Measurements from ENCODE around the gene DNAJC17. TPM values are rescaled to one million over a fixed set of nuclear protein-coding genes. Genes with fewer than 3 reads are reported as not detected.
A peak's percentile ranks its signal among the peaks of the same experiment; 100 is the strongest.

The DNAJC17 gene
- total RNA-seq, 1 donor from 2014 or later = 38.1 TPM

DNA sequence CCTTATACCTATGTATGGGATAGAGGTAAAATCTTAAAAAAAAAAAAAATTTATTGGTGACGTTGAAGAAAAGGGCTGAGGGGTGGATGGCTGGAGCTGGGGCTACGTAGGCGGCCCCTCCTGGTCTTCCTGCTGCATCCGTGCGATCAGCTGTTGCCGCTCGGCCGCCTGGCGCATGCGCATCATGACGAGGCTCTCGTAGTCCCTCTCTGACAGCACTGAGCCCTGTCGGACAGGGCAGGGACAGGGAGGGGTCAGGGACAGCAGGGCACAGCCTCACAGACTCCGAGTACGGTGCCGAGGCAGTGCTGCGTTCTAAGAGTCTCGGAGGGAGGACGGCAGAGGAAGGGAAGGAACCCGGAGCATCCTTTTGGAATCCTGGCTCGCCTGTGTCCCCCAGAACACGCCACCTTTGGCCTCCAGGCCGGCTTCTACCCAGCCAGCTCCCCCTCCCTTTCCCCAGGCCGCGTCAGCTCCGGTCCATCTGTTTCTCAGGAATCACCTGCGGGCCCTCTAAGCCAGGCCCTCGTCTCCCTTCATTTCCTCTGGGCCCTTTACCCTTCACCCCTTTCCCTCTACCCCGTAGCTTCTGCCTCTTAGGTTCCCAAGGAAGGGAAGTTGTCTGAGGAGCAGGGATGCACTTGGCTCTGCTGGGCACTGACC lies 39.3 kb downstream of the DNAJC17 start:
- H3K4me1 Mint-ChIP-seq (ENCODE audit: unreplicated experiment) = peaks cover 48% of the 10 kb centered on the region
- no peak for DNase-seq (ENCODE audit: extremely low spot score, unreplicated experiment)
- no peaks in the 10 kb centered on the region for H3K27me3 Mint-ChIP-seq (ENCODE audit: unreplicated experiment)
- H3K27ac Mint-ChIP-seq (ENCODE audit: unreplicated experiment) = no peak overlapping the region
- H3K9me3 Mint-ChIP-seq (ENCODE audit: unreplicated experiment) = no peaks in the 10 kb centered on the region
- peaks cover 10% of the 10 kb centered on the region for H3K36me3 Mint-ChIP-seq (ENCODE audit: unreplicated experiment)
- TF ChIP-seq, protein P1, sequence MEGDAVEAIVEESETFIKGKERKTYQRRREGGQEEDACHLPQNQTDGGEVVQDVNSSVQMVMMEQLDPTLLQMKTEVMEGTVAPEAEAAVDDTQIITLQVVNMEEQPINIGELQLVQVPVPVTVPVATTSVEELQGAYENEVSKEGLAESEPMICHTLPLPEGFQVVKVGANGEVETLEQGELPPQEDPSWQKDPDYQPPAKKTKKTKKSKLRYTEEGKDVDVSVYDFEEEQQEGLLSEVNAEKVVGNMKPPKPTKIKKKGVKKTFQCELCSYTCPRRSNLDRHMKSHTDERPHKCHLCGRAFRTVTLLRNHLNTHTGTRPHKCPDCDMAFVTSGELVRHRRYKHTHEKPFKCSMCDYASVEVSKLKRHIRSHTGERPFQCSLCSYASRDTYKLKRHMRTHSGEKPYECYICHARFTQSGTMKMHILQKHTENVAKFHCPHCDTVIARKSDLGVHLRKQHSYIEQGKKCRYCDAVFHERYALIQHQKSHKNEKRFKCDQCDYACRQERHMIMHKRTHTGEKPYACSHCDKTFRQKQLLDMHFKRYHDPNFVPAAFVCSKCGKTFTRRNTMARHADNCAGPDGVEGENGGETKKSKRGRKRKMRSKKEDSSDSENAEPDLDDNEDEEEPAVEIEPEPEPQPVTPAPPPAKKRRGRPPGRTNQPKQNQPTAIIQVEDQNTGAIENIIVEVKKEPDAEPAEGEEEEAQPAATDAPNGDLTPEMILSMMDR (IDR thresholded peaks at IDR 0.05) = no peak
- no peak overlapping the region for H3K4me3 Mint-ChIP-seq (ENCODE audit: unreplicated experiment)

DNA sequence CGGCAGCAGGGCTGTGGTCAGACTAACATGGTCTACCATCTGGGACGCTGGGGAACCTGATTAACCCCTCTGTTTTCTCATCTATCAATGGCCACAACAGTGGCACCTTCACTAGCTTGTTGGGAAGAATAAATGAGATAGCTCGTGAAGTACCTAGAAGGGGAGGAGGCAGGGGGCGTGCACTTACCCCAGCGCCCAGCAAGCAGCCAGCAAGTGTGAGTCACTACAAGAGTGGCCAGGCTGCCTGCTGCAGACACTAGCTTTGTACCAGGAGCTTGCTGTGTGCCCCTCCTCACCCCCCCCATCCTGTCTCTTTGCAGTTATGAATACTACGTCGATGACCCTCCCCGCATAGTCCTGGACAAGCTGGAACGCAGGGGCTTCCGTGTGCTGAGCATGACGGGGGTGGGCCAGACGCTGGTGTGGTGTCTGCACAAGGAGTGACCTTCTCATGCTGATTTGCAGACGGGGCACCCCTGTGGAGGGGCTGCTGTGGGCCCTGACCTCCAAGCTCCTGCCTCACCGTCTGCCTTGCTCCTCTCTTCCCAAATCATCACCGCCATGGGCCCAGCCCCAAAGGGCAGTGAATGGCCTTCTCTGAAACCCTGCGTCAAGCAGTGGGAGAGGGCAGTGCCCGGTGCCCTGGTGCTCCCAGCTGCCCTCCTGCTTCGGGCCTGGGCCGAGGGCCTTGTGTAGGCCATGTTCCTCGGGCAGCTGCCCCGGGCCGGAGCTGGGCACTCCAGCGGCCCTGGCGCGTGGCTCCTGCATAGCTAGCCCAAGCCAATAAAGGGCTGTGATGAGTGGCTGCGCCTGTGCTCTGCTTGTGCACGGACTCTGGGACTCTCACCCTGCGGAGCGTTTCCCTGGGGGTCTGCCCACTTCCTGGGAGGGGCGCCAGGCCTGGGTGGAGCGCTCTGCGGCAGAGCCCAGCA lies 40.1 kb downstream of the DNAJC17 start:
- H3K36me3 Mint-ChIP-seq (ENCODE audit: unreplicated experiment) = peaks cover 7% of the 10 kb centered on the region
- TF ChIP-seq, protein P1 (IDR thresholded peaks at IDR 0.05) = no peak
- peaks cover 52% of the 10 kb centered on the region for H3K4me1 Mint-ChIP-seq (ENCODE audit: unreplicated experiment)
- no peak for DNase-seq (ENCODE audit: extremely low spot score, unreplicated experiment)
- H3K4me3 Mint-ChIP-seq (ENCODE audit: unreplicated experiment) = no peak overlapping the region
- H3K27ac Mint-ChIP-seq (ENCODE audit: unreplicated experiment) = no peak overlapping the region
- no peaks in the 10 kb centered on the region for H3K27me3 Mint-ChIP-seq (ENCODE audit: unreplicated experiment)
- no peaks in the 10 kb centered on the region for H3K9me3 Mint-ChIP-seq (ENCODE audit: unreplicated experiment)

DNA sequence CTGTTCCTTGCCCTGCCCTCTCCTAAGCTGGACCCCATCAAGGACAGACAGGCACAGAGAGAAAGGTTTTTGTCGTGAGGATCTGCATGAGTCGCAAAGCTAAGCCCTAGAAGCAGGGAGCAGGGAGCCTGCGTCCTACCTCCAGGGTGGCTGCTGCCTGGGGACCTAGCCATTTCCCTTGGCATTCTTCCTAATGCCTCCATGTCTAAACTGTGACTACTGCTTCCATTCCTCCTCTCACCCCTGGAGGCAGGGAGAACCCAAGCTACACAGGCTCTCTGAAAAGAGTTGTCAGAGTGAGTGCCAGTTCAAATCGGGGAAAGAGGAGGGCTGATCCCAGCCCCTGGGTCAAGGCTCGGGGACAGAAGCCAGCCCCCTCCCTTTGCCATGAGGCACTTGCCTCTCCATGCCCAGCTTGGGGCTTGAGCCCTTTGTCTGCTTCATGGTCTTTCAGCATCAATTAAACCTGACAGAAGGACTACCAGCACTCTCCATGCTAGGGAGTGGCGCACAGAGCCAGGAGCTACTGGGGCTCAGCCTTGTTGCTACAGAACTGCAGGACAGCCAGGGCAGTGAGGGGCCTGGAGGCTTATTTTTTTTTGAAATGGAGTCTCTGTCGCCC lies 41.0 kb downstream of the DNAJC17 start:
- peaks cover 3% of the 10 kb centered on the region for H3K36me3 Mint-ChIP-seq (ENCODE audit: unreplicated experiment)
- H3K9me3 Mint-ChIP-seq (ENCODE audit: unreplicated experiment) = no peaks in the 10 kb centered on the region
- TF ChIP-seq, protein P1 (IDR thresholded peaks at IDR 0.05) = no peak
- H3K4me3 Mint-ChIP-seq (ENCODE audit: unreplicated experiment) = no peak overlapping the region
- peaks cover 52% of the 10 kb centered on the region for H3K4me1 Mint-ChIP-seq (ENCODE audit: unreplicated experiment)
- no peaks in the 10 kb centered on the region for H3K27me3 Mint-ChIP-seq (ENCODE audit: unreplicated experiment)
- H3K27ac Mint-ChIP-seq (ENCODE audit: unreplicated experiment) = no peak overlapping the region
- no peak for DNase-seq (ENCODE audit: extremely low spot score, unreplicated experiment)

DNA sequence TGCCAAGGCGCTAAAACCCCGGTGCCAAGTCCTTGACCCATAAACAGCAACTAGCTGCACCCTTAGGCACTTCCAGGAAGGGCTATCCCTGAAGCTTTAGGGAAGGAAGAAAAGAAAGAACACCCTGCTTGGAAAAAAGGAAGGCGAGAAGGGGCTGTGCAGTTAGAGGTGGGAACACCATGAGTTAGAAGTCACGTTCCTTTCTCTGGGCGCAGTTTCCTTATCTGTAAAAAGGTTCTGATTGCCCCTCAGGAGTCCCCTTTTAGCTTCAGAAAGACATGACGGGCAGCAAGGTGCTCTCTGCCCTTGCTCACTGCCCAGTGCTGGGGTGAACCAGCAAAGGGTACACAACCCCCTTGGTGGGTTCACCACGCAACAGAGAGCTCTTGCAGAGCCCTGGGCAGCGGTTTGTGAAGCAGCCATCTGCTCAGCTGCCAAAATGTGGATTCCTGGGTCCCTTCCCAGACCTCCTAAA lies 42.6 kb downstream of the DNAJC17 start:
- no peak for DNase-seq (ENCODE audit: extremely low spot score, unreplicated experiment)
- TF ChIP-seq, protein P1 (IDR thresholded peaks at IDR 0.05) = no peak
- Mint-ChIP-seq H3K9me3 (ENCODE audit: unreplicated experiment) (no peaks in the 10 kb centered on the region), H3K4me1 (ENCODE audit: unreplicated experiment) (peaks cover 43% of the 10 kb centered on the region), H3K36me3 (ENCODE audit: unreplicated experiment) (no peaks in the 10 kb centered on the region), H3K27ac (ENCODE audit: unreplicated experiment) (peak overlapping the region; percentile 76), H3K4me3 (ENCODE audit: unreplicated experiment) (peak overlapping the region; percentile 79), H3K27me3 (ENCODE audit: unreplicated experiment) (peaks cover 4% of the 10 kb centered on the region)
